GM23338 (cell line): ENCODE measurements around the gene STAT6.

Source experiments
- CTCF ChIP-seq, 2 experiments: fragments of 200-600 bp in 1 of 2; sonication (generic) in 1 of 2; conservative IDR thresholded peaks; 2 replicates each; pipeline versions ENCODE4 v1.5.1 to v1.6.1; 2016 to 2017; ENCODE audit warnings: antibody characterized with exemption in 2 of 2, low read depth in 2 of 2, mild to moderate bottlenecking in 2 of 2, moderate library complexity in 1 of 2
- EZH2 ChIP-seq: fragments of 200-600 bp; sonication (generic); IDR thresholded peaks from one replicate; pipeline ENCODE4 v1.8.0; 2017; ENCODE audit warnings: antibody characterized with exemption, mild to moderate bottlenecking, low read depth; ENCODE audit not compliant: unreplicated experiment
- JUNB ChIP-seq: IDR thresholded peaks from one replicate; pipeline ENCODE4 v1.6.1; 2016; ENCODE audit warnings: antibody characterized with exemption; ENCODE audit not compliant: unreplicated experiment
- POLR2AphosphoS5 ChIP-seq: IDR thresholded peaks from 2 replicates; pipeline ENCODE4 v1.6.1; 2016; ENCODE audit warnings: antibody characterized with exemption, low read depth

- TF ChIP-seq EZH2 (no peak), CTCF (conservative IDR thresholded peaks at IDR 0.05; ENCODE audit: low read depth in 2 of 2) (no peak), JUNB (no peak), POLR2AphosphoS5 (no peak)
These were observed 46.5 kb upstream of the STAT6 start for GRCh38 chr12:57157588-57158173.
